ENCODE data around the gene DPYD.

The DPYD gene

DNA sequence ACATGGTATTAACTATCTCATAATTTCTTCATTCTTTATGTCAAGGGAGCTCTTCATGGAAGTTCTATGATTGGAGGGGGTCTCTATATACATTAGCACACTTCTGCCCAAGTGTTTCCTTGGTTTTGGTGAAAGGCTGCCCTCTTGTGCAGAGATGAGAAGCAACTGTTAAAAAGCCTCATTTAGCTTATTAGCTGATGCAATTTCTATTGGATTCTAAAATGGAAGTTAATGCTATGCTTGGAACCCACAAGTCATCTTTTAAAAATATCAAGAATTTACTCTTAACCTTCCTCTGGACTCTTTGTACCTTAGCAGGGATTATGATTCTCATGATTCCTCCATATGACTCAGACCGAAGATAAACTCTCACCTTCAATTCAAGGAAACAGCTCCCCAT is 870.3 kb downstream of the DPYD start:
- peaks cover 3% of the 10 kb centered on the region for H3K4me1 ChIP-seq (ENCODE audit: control insufficient read depth, insufficient read depth, low read length)
- H3K9ac ChIP-seq (ENCODE audit: low read length) = no peak overlapping the region
- no peak overlapping the region for H3K4me3 ChIP-seq (ENCODE audit: low read length)
- H3K36me3 ChIP-seq (ENCODE audit: control insufficient read depth, insufficient read depth, low read length) = no peaks in the 10 kb centered on the region
- no peak overlapping the region for H3K27ac ChIP-seq (ENCODE audit: low read depth, low read length)
- no peaks in the 10 kb centered on the region for H3K27me3 ChIP-seq (ENCODE audit: control insufficient read depth, insufficient read depth, low read length)

- H3K4me1 ChIP-seq (ENCODE audit: control insufficient read depth, insufficient read depth, low read length) = peaks cover 3% of the 10 kb centered on the region
- no peak overlapping the region for H3K4me3 ChIP-seq (ENCODE audit: low read length)
- no peak overlapping the region for H3K27ac ChIP-seq (ENCODE audit: low read depth, low read length)
- H3K9ac ChIP-seq (ENCODE audit: low read length) = no peak overlapping the region
- H3K27me3 ChIP-seq (ENCODE audit: control insufficient read depth, insufficient read depth, low read length) = no peaks in the 10 kb centered on the region
- H3K36me3 ChIP-seq (ENCODE audit: control insufficient read depth, insufficient read depth, low read length) = no peaks in the 10 kb centered on the region
These were observed 873.4 kb downstream of the DPYD start for GRCh38 chr1:97047421-97047793.

DNA sequence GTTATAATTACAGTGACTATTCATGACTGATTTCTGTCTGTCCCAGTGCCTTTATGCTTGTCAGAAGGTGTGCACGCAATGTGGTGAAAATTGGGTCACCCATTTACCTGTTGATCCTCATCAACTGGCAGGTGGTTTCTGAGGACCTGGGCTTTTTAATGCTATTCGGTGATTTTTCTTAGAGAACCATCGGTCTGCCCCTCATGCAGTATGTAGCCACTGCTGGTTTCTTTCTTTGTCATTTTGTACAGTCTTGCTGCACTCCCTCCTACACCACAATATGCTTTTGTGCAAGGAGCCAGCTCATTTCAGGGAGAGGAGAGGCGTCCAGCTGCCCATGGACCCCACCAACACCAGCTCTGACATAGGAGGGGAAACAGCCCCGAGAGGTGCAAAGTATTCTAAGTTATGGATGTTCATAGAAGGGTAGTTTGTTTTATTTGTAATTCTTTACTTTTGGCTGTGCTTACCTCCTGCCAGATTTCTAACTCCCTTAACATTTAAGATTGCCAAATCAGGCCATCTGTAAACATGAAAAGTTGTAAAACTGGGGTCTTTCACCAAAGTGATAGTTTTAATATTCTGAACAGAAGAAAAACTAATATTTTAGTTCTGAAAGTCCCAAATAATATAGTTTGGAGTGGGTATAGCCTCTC is 873.9 kb downstream of the DPYD start:
- no peaks in the 10 kb centered on the region for H3K36me3 ChIP-seq (ENCODE audit: control insufficient read depth, insufficient read depth, low read length)
- no peak overlapping the region for H3K27ac ChIP-seq (ENCODE audit: low read depth, low read length)
- H3K9ac ChIP-seq (ENCODE audit: low read length) = no peak overlapping the region
- H3K4me1 ChIP-seq (ENCODE audit: control insufficient read depth, insufficient read depth, low read length) = peaks cover 3% of the 10 kb centered on the region
- no peak overlapping the region for H3K4me3 ChIP-seq (ENCODE audit: low read length)
- no peaks in the 10 kb centered on the region for H3K27me3 ChIP-seq (ENCODE audit: control insufficient read depth, insufficient read depth, low read length)

- Histone ChIP-seq H3K36me3 (ENCODE audit: control insufficient read depth, insufficient read depth, low read length) (no peaks in the 10 kb centered on the region), H3K4me3 (ENCODE audit: low read length) (no peak overlapping the region), H3K27me3 (ENCODE audit: control insufficient read depth, insufficient read depth, low read length) (no peaks in the 10 kb centered on the region), H3K9ac (ENCODE audit: low read length) (no peak overlapping the region), H3K27ac (ENCODE audit: low read depth, low read length) (no peak overlapping the region), H3K4me1 (ENCODE audit: control insufficient read depth, insufficient read depth, low read length) (peaks cover 3% of the 10 kb centered on the region)
These were observed 876.6 kb downstream of the DPYD start for GRCh38 chr1:97044159-97044760.

- peaks cover 3% of the 10 kb centered on the region for H3K4me1 ChIP-seq (ENCODE audit: control insufficient read depth, insufficient read depth, low read length)
- no peak overlapping the region for H3K4me3 ChIP-seq (ENCODE audit: low read length)
- no peaks in the 10 kb centered on the region for H3K36me3 ChIP-seq (ENCODE audit: control insufficient read depth, insufficient read depth, low read length)
- H3K27me3 ChIP-seq (ENCODE audit: control insufficient read depth, insufficient read depth, low read length) = no peaks in the 10 kb centered on the region
- no peak overlapping the region for H3K27ac ChIP-seq (ENCODE audit: low read depth, low read length)
- H3K9ac ChIP-seq (ENCODE audit: low read length) = no peak overlapping the region
These were observed 878.3 kb downstream of the DPYD start for GRCh38 chr1:97042551-97042950.

- Histone ChIP-seq H3K9ac (ENCODE audit: low read length) (no peak overlapping the region), H3K27ac (ENCODE audit: low read depth, low read length) (no peak overlapping the region), H3K27me3 (ENCODE audit: control insufficient read depth, insufficient read depth, low read length) (no peaks in the 10 kb centered on the region), H3K4me3 (ENCODE audit: low read length) (no peak overlapping the region), H3K36me3 (ENCODE audit: control insufficient read depth, insufficient read depth, low read length) (no peaks in the 10 kb centered on the region), H3K4me1 (ENCODE audit: control insufficient read depth, insufficient read depth, low read length) (no peaks in the 10 kb centered on the region)
These were observed 879.8 kb downstream of the DPYD start for GRCh38 chr1:97041026-97041425.

- Histone ChIP-seq H3K27ac (ENCODE audit: low read depth, low read length) (no peak overlapping the region), H3K9ac (ENCODE audit: low read length) (no peak overlapping the region), H3K4me3 (ENCODE audit: low read length) (no peak overlapping the region), H3K4me1 (ENCODE audit: control insufficient read depth, insufficient read depth, low read length) (no peaks in the 10 kb centered on the region), H3K27me3 (ENCODE audit: control insufficient read depth, insufficient read depth, low read length) (no peaks in the 10 kb centered on the region), H3K36me3 (ENCODE audit: control insufficient read depth, insufficient read depth, low read length) (no peaks in the 10 kb centered on the region)
These were observed 882.4 kb downstream of the DPYD start for GRCh38 chr1:97038410-97038809.

DNA sequence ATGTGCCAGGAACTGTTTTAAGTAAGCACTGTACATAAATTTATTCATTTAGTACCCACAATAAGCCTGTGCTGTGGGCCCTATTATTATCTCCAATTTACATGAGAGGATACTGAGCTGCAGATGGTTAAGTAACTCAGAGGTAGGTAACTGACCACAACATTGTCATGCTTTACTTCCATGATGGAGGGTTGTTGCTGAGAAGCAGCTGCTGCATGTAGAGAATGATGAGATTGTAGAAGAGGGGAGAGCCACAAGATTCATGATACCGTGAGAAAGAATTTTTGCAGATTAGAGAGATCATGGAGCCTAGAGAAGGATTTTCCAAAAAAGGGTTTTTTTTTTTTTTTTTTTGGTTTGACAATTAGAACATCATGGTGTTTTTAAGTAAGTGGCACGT is 886.2 kb downstream of the DPYD start:
- Histone ChIP-seq H3K4me1 (ENCODE audit: control insufficient read depth, insufficient read depth, low read length) (no peaks in the 10 kb centered on the region), H3K4me3 (ENCODE audit: low read length) (no peak overlapping the region), H3K9ac (ENCODE audit: low read length) (no peak overlapping the region), H3K36me3 (ENCODE audit: control insufficient read depth, insufficient read depth, low read length) (no peaks in the 10 kb centered on the region), H3K27me3 (ENCODE audit: control insufficient read depth, insufficient read depth, low read length) (no peaks in the 10 kb centered on the region), H3K27ac (ENCODE audit: low read depth, low read length) (no peak overlapping the region)

- H3K36me3 ChIP-seq (ENCODE audit: control insufficient read depth, insufficient read depth, low read length) = no peaks in the 10 kb centered on the region
- H3K9ac ChIP-seq (ENCODE audit: low read length) = no peak overlapping the region
- no peak overlapping the region for H3K4me3 ChIP-seq (ENCODE audit: low read length)
- no peaks in the 10 kb centered on the region for H3K4me1 ChIP-seq (ENCODE audit: control insufficient read depth, insufficient read depth, low read length)
- no peak overlapping the region for H3K27ac ChIP-seq (ENCODE audit: low read depth, low read length)
- no peaks in the 10 kb centered on the region for H3K27me3 ChIP-seq (ENCODE audit: control insufficient read depth, insufficient read depth, low read length)
These were observed 886.9 kb downstream of the DPYD start for GRCh38 chr1:97033949-97034348.
